Activated T-cell treated with anti-CD3 and anti-CD28 coated beads, Interleukin-2, amount 50 U/mL, for 24 hours (primary cell): Measurements from ENCODE around the gene TLCD1.
"Not testable (repeated sequence)": the region's sequence is repeated elsewhere in the genome, so short reads cannot be mapped to it uniquely, and the experiment has no call there.

ENCODE experiments used
- DNase-seq: peaks from one replicate; pipeline ENCODE4 v3.0.0-alpha.2; 2020
- H3K27ac Mint-ChIP-seq: 2 replicates; pipeline ENCODE4 v1.8.0; 2020; ENCODE audit warnings: mild to moderate bottlenecking, mixed read lengths
- H3K27me3 Mint-ChIP-seq: 2 replicates; pipeline ENCODE4 v1.8.0; 2020; ENCODE audit warnings: mixed read lengths
- H3K36me3 Mint-ChIP-seq: 2 replicates; pipeline ENCODE4 v1.8.0; 2020; ENCODE audit warnings: low read depth, mixed read lengths
- H3K4me1 Mint-ChIP-seq: 2 replicates; pipeline ENCODE4 v1.8.0; 2020; ENCODE audit warnings: low read depth, mixed read lengths
- H3K4me3 Mint-ChIP-seq: 2 replicates; pipeline ENCODE4 v1.8.0; 2020; ENCODE audit warnings: mild to moderate bottlenecking, moderate library complexity, mixed read lengths
- H3K9me3 Mint-ChIP-seq: 2 replicates; pipeline ENCODE4 v1.8.0; 2020; ENCODE audit warnings: mixed read lengths

Gene TLCD1

DNA sequence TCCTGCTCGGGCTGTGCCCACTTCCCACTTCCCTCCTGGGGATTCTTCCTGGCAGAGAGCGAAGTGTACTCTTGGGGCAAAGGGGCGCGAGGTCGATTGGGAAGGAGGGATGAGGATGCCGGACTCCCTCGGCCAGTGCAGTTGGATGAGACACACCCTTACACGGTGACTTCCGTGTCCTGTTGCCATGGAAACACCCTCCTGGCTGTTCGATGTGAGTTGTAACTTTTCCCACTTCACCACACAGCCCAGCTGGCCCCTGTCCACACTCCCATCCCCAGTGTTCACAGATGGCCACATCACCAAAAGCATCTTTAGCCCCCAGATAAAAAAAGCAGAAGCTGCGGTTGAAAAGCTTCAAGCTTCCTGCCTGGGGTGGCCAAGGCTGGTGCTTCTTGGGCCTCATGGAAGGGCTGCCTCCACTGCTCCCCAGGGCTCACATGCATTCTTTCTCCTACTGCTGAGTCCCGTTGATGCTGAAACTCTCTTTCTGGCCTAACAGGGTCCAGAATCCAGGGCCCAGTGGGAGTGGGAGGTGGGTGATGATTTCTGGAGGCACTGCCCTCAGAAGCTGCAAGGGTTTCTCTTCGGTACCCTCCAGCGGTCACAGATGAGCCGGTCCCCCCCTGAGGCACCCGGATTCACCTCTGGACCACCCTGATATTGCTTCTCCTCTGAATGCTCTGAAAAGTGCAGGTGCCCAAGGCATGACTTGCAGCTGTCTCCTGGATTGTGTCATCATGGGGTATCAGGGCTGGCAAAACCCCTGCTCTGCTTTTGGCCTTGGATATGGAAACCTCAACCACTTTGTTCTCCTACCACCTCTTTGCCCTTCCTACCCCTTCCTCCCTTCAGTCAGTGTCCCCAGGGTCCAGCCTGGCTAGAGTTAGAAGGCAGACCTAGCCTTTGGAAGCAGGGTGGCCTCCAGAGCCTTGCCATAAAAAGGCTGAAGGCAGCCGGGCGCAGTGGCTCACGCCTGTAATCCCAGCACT, 15.6 kb upstream of the TLCD1 start:
- no peaks in the 10 kb centered on the region for H3K27me3 Mint-ChIP-seq
- no peak for DNase-seq
- no peak overlapping the region for H3K4me3 Mint-ChIP-seq
- peak overlapping the region; percentile 38 for H3K27ac Mint-ChIP-seq
- H3K36me3 Mint-ChIP-seq = peaks cover 39% of the 10 kb centered on the region
- peaks cover 48% of the 10 kb centered on the region for H3K4me1 Mint-ChIP-seq
- H3K9me3 Mint-ChIP-seq = peaks cover 2% of the 10 kb centered on the region

DNA sequence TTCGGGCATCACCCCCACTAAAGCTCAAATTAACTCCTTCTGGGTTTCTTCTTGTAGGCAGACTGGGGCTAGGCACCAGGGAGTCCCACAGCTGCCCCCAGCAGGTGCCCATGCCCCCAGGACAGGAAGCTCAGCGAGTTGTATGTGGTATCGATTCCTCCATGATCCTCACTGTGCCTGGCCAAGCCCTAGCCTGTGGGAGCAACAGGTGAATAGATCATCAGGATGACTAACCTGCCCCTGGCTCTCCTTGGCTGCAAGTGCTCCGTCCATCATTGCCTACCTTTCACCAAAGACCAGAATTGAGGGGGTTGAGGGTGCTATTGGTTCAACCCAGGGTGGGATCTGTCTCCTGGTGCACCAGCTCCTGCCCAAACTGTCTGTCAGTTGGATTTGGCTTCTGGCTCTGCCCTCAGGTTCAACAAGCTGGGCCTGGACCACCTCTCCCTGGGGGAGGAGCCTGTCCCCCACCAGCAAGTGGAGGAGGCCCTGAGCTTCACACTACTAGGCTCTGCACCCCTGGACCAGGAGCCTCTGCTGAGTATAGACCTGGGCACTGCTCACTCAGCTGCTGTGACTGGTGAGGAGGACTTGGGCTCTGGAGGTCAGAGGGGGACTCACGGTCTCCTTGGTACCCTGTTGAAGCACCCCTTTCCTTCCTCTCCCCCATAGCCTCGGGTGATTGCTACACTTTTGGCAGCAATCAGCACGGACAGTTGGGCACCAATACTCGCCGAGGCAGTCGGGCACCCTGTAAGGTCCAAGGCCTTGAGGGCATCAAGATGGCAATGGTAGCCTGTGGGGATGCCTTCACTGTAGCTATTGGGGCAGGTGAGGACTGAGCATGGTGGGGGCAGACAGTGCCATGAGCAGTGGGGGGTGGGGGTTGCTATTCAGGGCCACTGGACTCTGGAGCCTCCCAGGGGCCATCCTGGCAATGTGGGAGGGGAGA, 14.6 kb upstream of the TLCD1 start:
- DNase-seq = no peak
- H3K27ac Mint-ChIP-seq = no peak overlapping the region
- H3K4me3 Mint-ChIP-seq = no peak overlapping the region
- H3K4me1 Mint-ChIP-seq = peaks cover 41% of the 10 kb centered on the region
- peaks cover 29% of the 10 kb centered on the region for H3K36me3 Mint-ChIP-seq
- peaks cover 2% of the 10 kb centered on the region for H3K9me3 Mint-ChIP-seq
- H3K27me3 Mint-ChIP-seq = no peaks in the 10 kb centered on the region

DNA sequence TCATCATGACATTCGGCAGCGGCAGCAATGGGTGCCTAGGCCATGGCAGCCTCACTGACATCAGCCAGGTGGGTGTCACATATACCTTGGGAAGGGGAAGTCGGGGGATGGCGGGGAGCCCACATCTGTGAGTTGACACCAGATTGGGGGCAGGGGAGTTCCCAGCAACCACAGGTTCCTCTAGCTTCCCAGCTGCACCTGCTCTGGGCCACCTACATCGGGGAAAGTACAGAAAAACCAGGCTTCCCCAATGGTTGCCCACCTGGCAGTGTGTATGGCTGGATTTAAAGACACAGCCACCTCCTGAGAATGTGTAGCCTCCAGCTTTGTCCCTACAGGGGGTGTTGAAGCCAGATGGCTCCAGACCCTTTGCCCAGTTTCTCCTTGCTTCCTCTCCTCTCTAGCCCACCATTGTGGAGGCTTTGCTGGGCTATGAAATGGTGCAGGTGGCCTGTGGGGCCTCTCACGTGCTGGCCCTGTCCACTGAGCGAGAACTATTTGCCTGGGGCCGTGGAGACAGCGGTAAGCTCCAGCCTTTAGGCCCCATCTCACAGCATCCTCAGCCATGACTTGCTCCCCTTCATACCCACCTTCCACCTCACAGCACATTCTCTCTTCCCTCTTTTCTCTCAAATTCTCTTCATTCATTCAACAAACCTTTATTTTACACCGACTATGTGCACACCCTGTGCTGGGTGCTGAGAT, 12.8 kb upstream of the TLCD1 start:
- H3K27ac Mint-ChIP-seq = peak overlapping the region; percentile 72
- peaks cover 43% of the 10 kb centered on the region for H3K4me1 Mint-ChIP-seq
- peaks cover 2% of the 10 kb centered on the region for H3K9me3 Mint-ChIP-seq
- H3K27me3 Mint-ChIP-seq = no peaks in the 10 kb centered on the region
- H3K4me3 Mint-ChIP-seq = peak overlapping the region; percentile 20
- H3K36me3 Mint-ChIP-seq = peaks cover 26% of the 10 kb centered on the region
- DNase-seq = peak; percentile 70

DNA sequence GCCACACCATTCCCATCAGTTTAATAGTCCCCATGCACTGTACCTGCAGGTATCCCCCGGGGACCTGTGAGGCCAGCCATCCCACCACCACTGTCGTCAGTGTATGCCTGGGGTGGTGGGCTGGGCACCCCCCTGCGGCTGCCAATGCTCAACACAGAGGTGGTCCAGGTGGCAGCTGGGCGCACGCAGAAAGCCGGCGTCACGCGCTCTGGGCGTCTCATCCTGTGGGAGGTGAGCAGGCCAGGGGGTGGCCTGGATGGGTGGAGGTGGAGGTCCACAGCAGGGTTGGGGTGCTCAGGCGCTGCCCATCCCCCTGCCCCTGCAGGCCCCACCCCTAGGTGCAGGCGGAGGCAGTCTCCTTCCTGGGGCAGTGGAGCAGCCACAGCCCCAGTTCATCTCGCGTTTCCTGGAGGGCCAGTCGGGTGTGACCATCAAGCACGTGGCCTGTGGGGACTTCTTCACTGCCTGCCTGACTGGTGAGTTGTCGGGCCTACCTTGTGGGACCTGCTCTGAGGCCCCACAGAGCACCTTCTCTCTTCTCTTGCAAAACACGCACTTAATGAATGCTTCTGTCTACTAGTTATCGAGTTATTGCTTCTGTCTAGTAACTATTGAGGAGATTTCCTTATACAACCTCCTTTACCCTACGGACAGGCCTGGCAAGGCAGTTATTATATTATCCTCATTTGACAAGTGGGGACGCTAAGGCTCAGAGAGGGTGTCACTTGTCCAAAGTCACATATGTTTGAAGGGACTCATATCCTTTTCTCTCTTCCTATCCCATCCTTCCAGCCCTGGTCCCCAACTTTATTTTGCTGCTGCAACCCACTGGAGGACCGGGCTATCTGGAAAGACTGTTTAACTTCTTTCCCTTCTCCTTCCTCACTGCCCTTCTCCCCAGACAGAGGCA, 12.0 kb upstream of the TLCD1 start:
- peaks cover 2% of the 10 kb centered on the region for H3K9me3 Mint-ChIP-seq
- H3K27ac Mint-ChIP-seq = peak overlapping the region; percentile 72
- DNase-seq = no peak
- H3K4me1 Mint-ChIP-seq = peaks cover 40% of the 10 kb centered on the region
- H3K36me3 Mint-ChIP-seq = peaks cover 26% of the 10 kb centered on the region
- no peaks in the 10 kb centered on the region for H3K27me3 Mint-ChIP-seq
- H3K4me3 Mint-ChIP-seq = peak overlapping the region; percentile 20

DNA sequence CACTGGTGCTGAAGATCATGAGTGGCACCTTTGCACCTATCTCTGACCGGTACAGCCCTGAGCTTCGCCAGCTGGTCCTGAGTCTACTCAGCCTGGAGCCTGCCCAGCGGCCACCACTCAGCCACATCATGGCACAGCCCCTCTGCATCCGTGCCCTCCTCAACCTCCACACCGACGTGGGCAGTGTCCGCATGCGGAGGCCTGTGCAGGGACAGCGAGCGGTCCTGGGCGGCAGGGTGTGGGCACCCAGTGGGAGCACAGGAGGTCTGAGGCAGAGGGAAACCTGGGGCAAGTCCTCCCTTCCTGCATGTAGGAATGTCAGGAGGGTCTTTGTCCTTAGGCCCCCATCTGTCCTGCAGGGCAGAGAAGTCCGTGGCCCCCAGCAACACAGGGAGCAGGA, 11.3 kb upstream of the TLCD1 start:
- DNase-seq = no peak
- peaks cover 39% of the 10 kb centered on the region for H3K4me1 Mint-ChIP-seq
- H3K4me3 Mint-ChIP-seq = no peak overlapping the region
- peaks cover 2% of the 10 kb centered on the region for H3K9me3 Mint-ChIP-seq
- H3K36me3 Mint-ChIP-seq = peaks cover 26% of the 10 kb centered on the region
- H3K27ac Mint-ChIP-seq = no peak overlapping the region
- H3K27me3 Mint-ChIP-seq = no peaks in the 10 kb centered on the region

DNA sequence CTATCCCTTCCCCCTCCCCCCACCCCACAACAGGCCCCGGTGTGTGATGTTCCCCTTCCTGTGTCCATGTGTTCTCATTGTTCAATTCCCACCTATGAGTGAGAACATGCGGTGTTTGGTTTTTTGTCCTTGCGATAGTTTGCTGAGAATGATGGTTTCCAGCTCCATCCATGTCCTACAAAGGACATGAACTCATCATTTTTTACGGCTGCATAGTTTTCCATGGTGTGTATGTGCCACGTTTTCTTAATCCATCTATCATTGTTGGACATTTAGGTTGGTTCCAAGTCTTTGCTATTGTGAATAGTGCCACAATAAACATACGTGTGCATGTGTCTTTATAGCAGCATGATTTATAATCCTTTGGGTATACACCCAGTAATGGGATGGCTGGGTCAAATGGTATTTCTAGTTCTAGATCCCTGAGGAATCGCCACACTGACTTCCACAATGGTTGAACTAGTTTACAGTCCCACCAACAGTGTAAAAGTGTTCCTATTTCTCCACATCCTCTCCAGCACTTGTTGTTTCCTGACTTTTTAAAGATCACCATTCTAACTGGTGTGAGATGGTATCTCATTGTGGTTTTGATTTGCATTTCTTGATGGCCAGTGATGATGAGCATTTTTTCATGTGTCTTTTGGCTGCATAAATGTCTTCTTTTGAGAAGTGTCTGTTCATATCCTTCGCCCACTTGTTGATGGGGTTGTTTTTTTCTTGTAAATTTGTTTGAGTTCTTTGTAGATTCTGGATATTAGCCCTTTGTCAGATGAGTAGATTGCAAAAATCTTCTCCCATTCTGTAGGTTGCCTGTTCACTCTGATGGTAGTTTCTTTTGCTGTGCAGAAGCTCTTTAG, 10.1 kb upstream of the TLCD1 start:
- Mint-ChIP-seq H3K4me1 (peaks cover 34% of the 10 kb centered on the region), H3K36me3 (peaks cover 26% of the 10 kb centered on the region)
- H3K27me3 Mint-ChIP-seq, H3K27ac Mint-ChIP-seq, DNase-seq, H3K9me3 Mint-ChIP-seq, H3K4me3 Mint-ChIP-seq: not testable (repeated sequence)

DNA sequence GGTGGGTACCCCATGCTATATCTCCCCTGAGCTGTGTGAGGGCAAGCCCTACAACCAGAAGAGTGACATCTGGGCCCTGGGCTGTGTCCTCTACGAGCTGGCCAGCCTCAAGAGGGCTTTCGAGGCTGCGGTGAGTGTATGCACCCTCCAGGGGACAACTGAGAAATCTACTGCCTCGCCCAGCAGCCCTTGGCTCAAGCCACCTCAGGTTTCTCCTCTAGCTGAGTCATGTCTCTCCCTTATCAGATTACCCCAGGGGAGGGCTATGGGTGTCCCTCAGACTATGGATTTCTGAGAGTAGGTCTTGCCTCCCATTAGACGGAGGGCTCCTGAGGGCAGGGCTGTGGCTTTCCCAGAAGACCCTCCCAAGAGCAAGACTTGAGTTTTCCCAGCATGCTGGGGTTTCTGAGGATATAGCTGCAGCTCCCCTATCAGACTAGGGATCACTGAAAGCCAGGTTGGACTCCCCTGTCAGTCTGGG, 9.2 kb upstream of the TLCD1 start:
- no peak overlapping the region for H3K27ac Mint-ChIP-seq
- no peak for DNase-seq
- peaks cover 24% of the 10 kb centered on the region for H3K36me3 Mint-ChIP-seq
- peaks cover 2% of the 10 kb centered on the region for H3K9me3 Mint-ChIP-seq
- no peak overlapping the region for H3K4me3 Mint-ChIP-seq
- peaks cover 29% of the 10 kb centered on the region for H3K4me1 Mint-ChIP-seq
- no peaks in the 10 kb centered on the region for H3K27me3 Mint-ChIP-seq

DNA sequence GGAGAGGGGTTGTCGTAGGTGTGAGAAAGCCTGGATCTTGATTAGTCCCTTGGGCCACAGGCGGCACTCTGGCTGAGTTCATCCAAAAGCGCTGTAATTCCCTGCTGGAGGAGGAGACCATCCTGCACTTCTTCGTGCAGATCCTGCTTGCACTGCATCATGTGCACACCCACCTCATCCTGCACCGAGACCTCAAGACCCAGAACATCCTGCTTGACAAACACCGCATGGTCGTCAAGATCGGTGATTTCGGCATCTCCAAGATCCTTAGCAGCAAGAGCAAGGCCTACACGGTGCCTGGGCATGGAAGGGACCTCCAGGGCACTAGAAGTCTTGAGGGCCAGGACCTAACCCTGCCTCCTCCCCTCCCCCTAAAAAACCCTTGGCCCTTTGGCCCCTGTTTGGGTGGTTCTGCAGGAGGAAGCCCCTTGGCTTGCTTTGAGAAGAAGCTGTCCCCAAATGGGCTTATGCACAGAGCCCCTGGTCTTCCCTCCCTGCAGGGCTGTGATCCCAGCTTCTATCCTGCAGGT, 8.7 kb upstream of the TLCD1 start:
- no peak overlapping the region for H3K4me3 Mint-ChIP-seq
- no peaks in the 10 kb centered on the region for H3K27me3 Mint-ChIP-seq
- H3K27ac Mint-ChIP-seq = no peak overlapping the region
- peaks cover 20% of the 10 kb centered on the region for H3K36me3 Mint-ChIP-seq
- peaks cover 1% of the 10 kb centered on the region for H3K9me3 Mint-ChIP-seq
- peaks cover 30% of the 10 kb centered on the region for H3K4me1 Mint-ChIP-seq
- no peak for DNase-seq

DNA sequence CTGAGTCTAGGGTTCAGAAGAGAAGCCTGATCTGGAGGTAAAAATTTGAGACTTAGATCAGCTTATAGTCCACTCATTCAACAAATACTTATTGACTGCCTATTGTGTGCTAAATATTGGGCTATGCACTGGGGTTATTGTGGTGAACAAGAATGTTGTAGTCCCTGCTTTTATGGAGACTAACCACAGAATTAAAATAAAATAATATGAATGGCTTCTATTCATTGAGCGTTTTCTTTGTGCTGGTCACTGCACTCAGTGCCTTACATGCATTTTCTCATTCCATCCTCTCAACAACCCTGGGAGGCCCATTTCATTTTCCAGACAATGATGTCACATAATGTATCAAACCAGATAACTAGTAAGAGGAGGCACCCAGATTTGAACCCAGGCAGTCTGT, 7.3 kb upstream of the TLCD1 start:
- no peak for DNase-seq
- no peak overlapping the region for H3K27ac Mint-ChIP-seq
- H3K4me1 Mint-ChIP-seq = peaks cover 27% of the 10 kb centered on the region
- no peak overlapping the region for H3K4me3 Mint-ChIP-seq
- H3K9me3 Mint-ChIP-seq = no peaks in the 10 kb centered on the region
- H3K27me3 Mint-ChIP-seq = no peaks in the 10 kb centered on the region
- peaks cover 12% of the 10 kb centered on the region for H3K36me3 Mint-ChIP-seq

DNA sequence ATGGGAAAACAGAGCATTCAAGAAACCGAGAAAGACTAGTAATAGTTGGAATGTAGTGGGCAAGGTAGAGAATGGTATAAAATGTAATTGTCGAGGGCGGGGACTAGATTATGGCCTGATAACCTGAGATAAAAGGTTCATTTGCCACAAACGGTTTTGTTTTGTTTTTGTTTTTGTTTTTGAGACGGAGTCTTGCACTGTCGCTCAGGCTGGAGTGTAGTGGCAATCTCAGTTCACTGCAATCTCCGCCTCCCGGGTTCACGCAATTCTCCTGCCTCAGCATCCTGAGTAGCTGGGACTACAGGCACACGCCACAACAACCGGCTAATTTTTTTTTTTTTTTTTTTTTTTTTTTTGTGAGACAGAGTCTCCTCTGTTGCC, 3.9 kb upstream of the TLCD1 start:
- Mint-ChIP-seq H3K27me3 (no peaks in the 10 kb centered on the region), H3K27ac (peak overlapping the region; percentile 49), H3K4me1 (peaks cover 35% of the 10 kb centered on the region), H3K9me3 (no peaks in the 10 kb centered on the region), H3K4me3 (peak overlapping the region; percentile 53), H3K36me3 (peaks cover 23% of the 10 kb centered on the region)
- DNase-seq = no peak

DNA sequence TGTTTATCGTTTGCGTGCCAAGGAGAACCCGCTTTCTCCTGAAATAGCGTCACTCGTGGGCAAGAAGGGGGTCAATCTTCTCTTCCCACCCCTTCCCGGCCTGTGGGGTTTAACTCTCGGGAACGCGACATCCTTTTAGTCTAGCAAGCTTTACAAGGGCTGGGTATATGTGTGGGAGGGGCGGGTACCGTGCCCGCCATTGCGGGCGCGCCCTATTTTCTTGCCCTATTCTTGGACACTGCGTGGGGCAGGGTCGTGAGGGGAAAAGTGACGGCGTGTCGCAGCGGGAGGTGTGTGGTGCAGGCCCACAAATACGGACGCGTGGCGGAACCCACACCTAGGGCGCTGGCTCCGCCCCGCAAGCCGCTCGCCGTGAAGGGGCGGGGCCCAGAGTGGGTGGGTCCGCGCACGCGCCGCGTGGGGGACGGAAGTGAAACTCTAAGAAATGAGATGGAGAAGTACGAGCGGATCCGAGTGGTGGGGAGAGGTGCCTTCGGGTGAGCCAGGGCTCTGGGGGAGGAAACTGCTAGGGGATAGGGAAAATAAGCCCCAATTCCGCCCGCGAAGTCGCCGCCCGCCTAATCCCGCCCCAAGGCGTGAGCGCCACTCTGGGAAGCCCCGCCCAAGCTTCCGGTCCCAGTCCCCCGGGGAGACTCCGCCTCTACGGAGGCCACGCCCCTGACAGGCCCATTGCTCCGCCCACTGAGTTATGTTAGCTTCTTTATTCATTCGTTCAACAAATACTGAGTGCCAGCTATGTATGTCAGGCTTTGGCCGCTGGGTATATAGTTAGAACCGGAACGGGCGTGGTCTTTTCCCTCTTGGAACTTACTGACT, 2.5 kb upstream of the TLCD1 start, which contains the start of gene NEK8:
Gene NEK8 (plus strand): TSS at position 425 of the 837 bp plus-strand sequence. CDS start 26 bp downstream, at position 451.
- peaks cover 30% of the 10 kb centered on the region for H3K36me3 Mint-ChIP-seq

More for the DNA sequence above, 2.5 kb upstream of the TLCD1 start, which contains the start of gene NEK8:
- Mint-ChIP-seq H3K9me3 (no peaks in the 10 kb centered on the region), H3K4me1 (peaks cover 47% of the 10 kb centered on the region), H3K27me3 (no peaks in the 10 kb centered on the region), H3K27ac (peak within 1 kb of the TSS; percentile 100), H3K4me3 (peak within 1 kb of the TSS; percentile 100)
- peak; percentile 99 for DNase-seq
